ENCODE results near the gene PPP1R14D. TPM values are rescaled to one million over a fixed set of nuclear protein-coding genes. Genes with fewer than 3 reads are reported as not detected.

Gene PPP1R14D
- total and polyA plus RNA-seq, 2 donors (not counting 3 experiments of a cell fraction or from before 2014, with no cell fraction given), result not detected

DNA sequence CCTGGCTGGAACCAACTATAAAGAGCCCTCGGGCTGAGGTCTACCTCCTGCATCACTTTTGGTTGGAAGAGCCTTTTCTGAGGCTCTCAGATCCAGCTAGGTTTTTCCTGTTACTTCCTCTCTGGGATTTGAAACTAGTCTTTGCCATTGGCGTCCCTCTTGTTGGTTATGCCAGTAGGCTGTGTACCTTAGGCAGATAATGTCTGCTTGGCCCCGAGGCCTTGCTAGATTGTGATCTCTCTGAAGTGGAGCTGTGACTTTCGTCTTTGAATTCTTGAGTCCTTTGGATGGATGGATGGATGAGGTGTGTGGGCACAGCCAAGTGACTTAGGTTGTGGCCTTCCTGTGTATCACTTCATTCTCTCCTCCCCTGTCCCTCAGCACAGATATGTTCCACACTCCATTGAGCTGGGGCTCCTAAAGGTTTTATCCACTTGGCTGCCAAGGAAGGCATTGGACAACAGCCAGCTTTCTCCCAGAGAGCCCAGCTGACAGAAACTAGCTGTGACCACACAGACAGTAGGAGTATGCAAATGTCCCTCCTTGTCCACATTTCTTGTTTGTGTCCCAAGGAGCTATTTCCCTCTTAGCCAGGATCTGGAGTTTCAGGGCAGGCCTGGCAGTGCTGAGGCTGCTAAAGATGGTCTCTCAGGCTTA is 13.3 kb downstream of the PPP1R14D start:
- H3K9ac ChIP-seq (replicated peaks; ENCODE audit: extremely low read depth, insufficient read depth, low read length), result no peak overlapping the region
- H3K27me3 ChIP-seq (ENCODE audit: control insufficient read depth in 2 of 2, insufficient read depth in 2 of 2, low read length in 2 of 2), result no peaks in the 10 kb centered on the region
- H2AFZ ChIP-seq (ENCODE audit: low read depth, low read length), result no peak overlapping the region
- H3K9me3 ChIP-seq (replicated peaks; ENCODE audit: control insufficient read depth, insufficient read depth, low read length), result no peaks in the 10 kb centered on the region
- ChIA-PET POLR2A (no interaction called here), CTCF (interaction anchor here (0.6 to 1.7 kb wide), 3 partner anchors 27 to 1745 kb away, joined by 3 to 5 read pairs (median 4); no protein-coding TSS in a partner anchor)
- peaks cover 2 to 27% of the 10 kb centered on the region in 2 experiments for H3K36me3 ChIP-seq (ENCODE audit: control insufficient read depth in 2 of 2, extremely low read depth in 1 of 2, insufficient read depth in 2 of 2, low read length in 2 of 2)
- TF ChIP-seq GATA2 (IDR thresholded peaks at IDR 0.05; ENCODE audit: insufficient read depth, insufficient read length, low read depth, low read length) (no peak), POLR2AphosphoS5 (IDR thresholded peaks at IDR 0.05; ENCODE audit: insufficient read depth, low read depth, low read length) (no peak), FOS (IDR thresholded peaks at IDR 0.05; ENCODE audit: borderline replicate concordance, insufficient read depth, low read length) (no peak)
- H3K27ac ChIP-seq (ENCODE audit: insufficient read depth, low read depth, low read length), result no peak overlapping the region
- BruUV-seq (replicated peaks), result no TSS peak
- FAIRE-seq (no peak), DNase-seq (ENCODE audit: low read depth, low spot score) (no peak)
- dilution Hi-C loops (cut with MboI; ENCODE audit: extremely low pct_ligation_motif_present, low sequenced_read_pairs), result no loop called here
- H3K9me1 ChIP-seq (replicated peaks; ENCODE audit: control insufficient read depth, extremely low read depth, insufficient read depth, low read length), result no peaks in the 10 kb centered on the region
- intact Hi-C loops (cut with micrococcal nuclease), result no loop called here
- H3K79me2 ChIP-seq (ENCODE audit: control insufficient read depth, insufficient read depth, low read length), result no peaks in the 10 kb centered on the region
- no peaks in the 10 kb centered on the region for H4K20me1 ChIP-seq (replicated peaks; ENCODE audit: control insufficient read depth, extremely low read depth, insufficient read depth, low read length)
- no peak overlapping the region for H3K4me3 ChIP-seq (replicated peaks in 1 of 3; ENCODE audit: insufficient read depth in 1 of 3, low read depth in 1 of 3, low read length in 3 of 3)
- H3K4me2 ChIP-seq (ENCODE audit: insufficient read depth, low read length), result no peak overlapping the region
- H3K4me1 ChIP-seq (ENCODE audit: control insufficient read depth, extremely low read depth, insufficient read depth, low read length), result no peaks in the 10 kb centered on the region

- intact Hi-C loops (cut with micrococcal nuclease), result no loop called here
- Histone ChIP-seq H3K4me1 (ENCODE audit: control insufficient read depth, extremely low read depth, insufficient read depth, low read length) (peaks cover 6% of the 10 kb centered on the region), H3K36me3 (ENCODE audit: control insufficient read depth in 2 of 2, extremely low read depth in 1 of 2, insufficient read depth in 2 of 2, low read length in 2 of 2) (peaks cover 2 to 28% of the 10 kb centered on the region in 2 experiments), H3K27me3 (ENCODE audit: control insufficient read depth in 2 of 2, insufficient read depth in 2 of 2, low read length in 2 of 2) (no peaks in the 10 kb centered on the region), H3K4me2 (ENCODE audit: insufficient read depth, low read length) (no peak overlapping the region), H3K9ac (replicated peaks; ENCODE audit: extremely low read depth, insufficient read depth, low read length) (no peak overlapping the region), H3K27ac (ENCODE audit: insufficient read depth, low read depth, low read length) (no peak overlapping the region), H3K9me1 (replicated peaks; ENCODE audit: control insufficient read depth, extremely low read depth, insufficient read depth, low read length) (no peaks in the 10 kb centered on the region), H2AFZ (ENCODE audit: low read depth, low read length) (no peak overlapping the region), H3K9me3 (replicated peaks; ENCODE audit: control insufficient read depth, insufficient read depth, low read length) (no peaks in the 10 kb centered on the region), H3K79me2 (ENCODE audit: control insufficient read depth, insufficient read depth, low read length) (peaks cover 4% of the 10 kb centered on the region), H4K20me1 (replicated peaks; ENCODE audit: control insufficient read depth, extremely low read depth, insufficient read depth, low read length) (no peaks in the 10 kb centered on the region), H3K4me3 (replicated peaks in 1 of 3; ENCODE audit: insufficient read depth in 1 of 3, low read depth in 1 of 3, low read length in 3 of 3) (no peak overlapping the region)
- CTCF ChIA-PET, result interaction anchor here (1.1 kb wide), 1 partner anchor 9 kb away, joined by 3 read pairs; no protein-coding TSS in a partner anchor
- dilution Hi-C loops (cut with MboI; ENCODE audit: extremely low pct_ligation_motif_present, low sequenced_read_pairs), result no loop called here
- FAIRE-seq, result no peak
- POLR2A ChIA-PET, result no interaction called here
- BruUV-seq (replicated peaks), result no TSS peak
- TF ChIP-seq FOS (IDR thresholded peaks at IDR 0.05; ENCODE audit: borderline replicate concordance, insufficient read depth, low read length) (no peak), JUN (IDR thresholded peaks at IDR 0.05; ENCODE audit: borderline replicate concordance, insufficient read depth, insufficient read length, low read depth) (no peak), POLR2AphosphoS5 (IDR thresholded peaks at IDR 0.05; ENCODE audit: insufficient read depth, low read depth, low read length) (no peak), EZH2 (IDR thresholded peaks at IDR 0.05; ENCODE audit: borderline replicate concordance, low read depth, low read length, severe bottlenecking) (no peak), POLR2A (IDR thresholded peaks at IDR 0.05; ENCODE audit: low read depth, low read length) (no peak), MYC (IDR thresholded peaks at IDR 0.05; ENCODE audit: low read depth, low read length) (no peak), GATA2 (IDR thresholded peaks at IDR 0.05; ENCODE audit: insufficient read depth, insufficient read length, low read depth, low read length) (no peak), MAX (IDR thresholded peaks at IDR 0.05; ENCODE audit: insufficient read depth, insufficient read length) (no peak)
- TF ChIP-seq, protein P1, sequence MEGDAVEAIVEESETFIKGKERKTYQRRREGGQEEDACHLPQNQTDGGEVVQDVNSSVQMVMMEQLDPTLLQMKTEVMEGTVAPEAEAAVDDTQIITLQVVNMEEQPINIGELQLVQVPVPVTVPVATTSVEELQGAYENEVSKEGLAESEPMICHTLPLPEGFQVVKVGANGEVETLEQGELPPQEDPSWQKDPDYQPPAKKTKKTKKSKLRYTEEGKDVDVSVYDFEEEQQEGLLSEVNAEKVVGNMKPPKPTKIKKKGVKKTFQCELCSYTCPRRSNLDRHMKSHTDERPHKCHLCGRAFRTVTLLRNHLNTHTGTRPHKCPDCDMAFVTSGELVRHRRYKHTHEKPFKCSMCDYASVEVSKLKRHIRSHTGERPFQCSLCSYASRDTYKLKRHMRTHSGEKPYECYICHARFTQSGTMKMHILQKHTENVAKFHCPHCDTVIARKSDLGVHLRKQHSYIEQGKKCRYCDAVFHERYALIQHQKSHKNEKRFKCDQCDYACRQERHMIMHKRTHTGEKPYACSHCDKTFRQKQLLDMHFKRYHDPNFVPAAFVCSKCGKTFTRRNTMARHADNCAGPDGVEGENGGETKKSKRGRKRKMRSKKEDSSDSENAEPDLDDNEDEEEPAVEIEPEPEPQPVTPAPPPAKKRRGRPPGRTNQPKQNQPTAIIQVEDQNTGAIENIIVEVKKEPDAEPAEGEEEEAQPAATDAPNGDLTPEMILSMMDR (IDR thresholded peaks at IDR 0.05; ENCODE audit: extremely low read depth in 1 of 2, insufficient read depth in 1 of 2, low read depth in 1 of 2, low read length in 2 of 2), result no peak
- DNase-seq (ENCODE audit: low read depth, low spot score), result no peak
Measured at GRCh38 chr15:40812721-40813425, 15.6 kb downstream of the PPP1R14D start.

Measured in endothelial cell of umbilical vein (primary cell).